ENCODE measurements around the gene MRGPRX4. TPM values are rescaled to one million over a fixed set of nuclear protein-coding genes. Genes with fewer than 3 reads are reported as not detected.
"Not testable (repeated sequence)": the region's sequence is repeated elsewhere in the genome, so short reads cannot be mapped to it uniquely, and the experiment has no call there.

Gene MRGPRX4
- total RNA-seq, 1 donor from 2014 or later = not detected

GRCh38 chr11:18173225-18173866, 709 bp downstream of the MRGPRX4 start:
- Histone ChIP-seq H3K4me1 (no peaks in the 10 kb centered on the region), H3K27ac (no peak overlapping the region), H3K9me3 (no peaks in the 10 kb centered on the region), H3K4me3 (no peak overlapping the region), H3K36me3 (no peaks in the 10 kb centered on the region), H3K27me3 (no peaks in the 10 kb centered on the region)
- DNase-seq (ENCODE audit: low spot score in 2 of 2) = no peak
- intact Hi-C loops (cut with DNase I) = no loop called here
- TF ChIP-seq, protein P1, sequence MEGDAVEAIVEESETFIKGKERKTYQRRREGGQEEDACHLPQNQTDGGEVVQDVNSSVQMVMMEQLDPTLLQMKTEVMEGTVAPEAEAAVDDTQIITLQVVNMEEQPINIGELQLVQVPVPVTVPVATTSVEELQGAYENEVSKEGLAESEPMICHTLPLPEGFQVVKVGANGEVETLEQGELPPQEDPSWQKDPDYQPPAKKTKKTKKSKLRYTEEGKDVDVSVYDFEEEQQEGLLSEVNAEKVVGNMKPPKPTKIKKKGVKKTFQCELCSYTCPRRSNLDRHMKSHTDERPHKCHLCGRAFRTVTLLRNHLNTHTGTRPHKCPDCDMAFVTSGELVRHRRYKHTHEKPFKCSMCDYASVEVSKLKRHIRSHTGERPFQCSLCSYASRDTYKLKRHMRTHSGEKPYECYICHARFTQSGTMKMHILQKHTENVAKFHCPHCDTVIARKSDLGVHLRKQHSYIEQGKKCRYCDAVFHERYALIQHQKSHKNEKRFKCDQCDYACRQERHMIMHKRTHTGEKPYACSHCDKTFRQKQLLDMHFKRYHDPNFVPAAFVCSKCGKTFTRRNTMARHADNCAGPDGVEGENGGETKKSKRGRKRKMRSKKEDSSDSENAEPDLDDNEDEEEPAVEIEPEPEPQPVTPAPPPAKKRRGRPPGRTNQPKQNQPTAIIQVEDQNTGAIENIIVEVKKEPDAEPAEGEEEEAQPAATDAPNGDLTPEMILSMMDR (IDR thresholded peaks at IDR 0.05) = no peak

- no peaks in the 10 kb centered on the region for H3K36me3 ChIP-seq
- no peak overlapping the region for H3K4me3 ChIP-seq
- no peaks in the 10 kb centered on the region for H3K9me3 ChIP-seq
- H3K27me3 ChIP-seq = no peaks in the 10 kb centered on the region
- no peak for DNase-seq (ENCODE audit: low spot score in 2 of 2)
- no peaks in the 10 kb centered on the region for H3K4me1 ChIP-seq
- TF ChIP-seq, protein P1 (IDR thresholded peaks at IDR 0.05) = no peak
- intact Hi-C loops (cut with DNase I) = no loop called here
- H3K27ac ChIP-seq = no peak overlapping the region
Observed at GRCh38 chr11:18188796-18189195, 16.2 kb downstream of the MRGPRX4 start.

GRCh38 chr11:18189476-18190245, 17.0 kb downstream of the MRGPRX4 start:
- intact Hi-C loops (cut with DNase I) = not testable (repeated sequence)

DNA sequence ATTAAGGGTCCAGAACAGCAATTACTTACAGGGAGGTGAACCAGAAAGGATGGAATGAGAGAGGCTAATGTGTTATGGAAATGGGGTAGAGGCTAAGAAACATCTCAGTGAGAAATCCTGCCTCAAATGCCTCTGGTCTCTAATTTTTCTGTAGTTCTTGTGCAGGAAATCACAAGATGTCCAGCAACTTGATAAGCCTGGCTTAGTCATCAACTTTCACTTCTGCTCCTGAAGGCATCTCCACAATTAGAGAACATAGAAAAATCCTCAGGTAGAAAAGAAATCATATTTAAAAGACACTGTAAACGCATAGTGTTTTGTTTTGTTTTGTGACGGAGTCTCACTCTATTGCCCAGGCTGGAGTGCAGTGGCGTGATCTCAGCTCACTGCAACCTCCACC, 18.7 kb downstream of the MRGPRX4 start:
- no peak overlapping the region for H3K4me3 ChIP-seq
- no peaks in the 10 kb centered on the region for H3K36me3 ChIP-seq
- H3K4me1 ChIP-seq = no peaks in the 10 kb centered on the region
- DNase-seq (ENCODE audit: low spot score in 2 of 2) = no peak
- H3K9me3 ChIP-seq = no peaks in the 10 kb centered on the region
- H3K27ac ChIP-seq = no peak overlapping the region
- H3K27me3 ChIP-seq = no peaks in the 10 kb centered on the region
- intact Hi-C loops (cut with DNase I) = no loop called here
- TF ChIP-seq, protein P1 (IDR thresholded peaks at IDR 0.05) = no peak

More at GRCh38 chr11:18189476-18190245, 17.0 kb downstream of the MRGPRX4 start:
- not testable (repeated sequence) for H3K9me3 ChIP-seq; DNase-seq (ENCODE audit: low spot score in 2 of 2); H3K4me3 ChIP-seq; H3K4me1 ChIP-seq; H3K27ac ChIP-seq; H3K27me3 ChIP-seq; H3K36me3 ChIP-seq

DNA sequence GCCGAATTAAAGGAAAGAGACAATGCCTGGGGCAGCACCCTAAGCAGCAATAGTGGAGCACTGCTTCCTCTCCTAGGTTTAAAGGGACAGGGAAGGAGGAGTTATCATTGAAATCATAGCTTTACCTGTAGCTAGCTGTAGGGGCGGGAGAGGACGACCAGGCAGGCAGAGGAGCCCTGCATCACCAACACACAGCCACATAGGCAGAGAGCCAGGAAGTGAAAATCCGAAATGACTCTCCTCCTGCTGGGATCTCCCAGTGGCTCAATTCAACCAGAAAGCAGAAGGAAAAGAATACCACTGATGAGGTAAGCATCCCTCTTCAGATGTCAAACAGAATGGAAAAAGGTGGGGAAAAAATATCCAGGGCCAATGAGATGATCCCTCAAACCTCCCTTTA, 20.4 kb downstream of the MRGPRX4 start:
- Histone ChIP-seq H3K36me3 (no peaks in the 10 kb centered on the region), H3K27ac (no peak overlapping the region), H3K9me3 (no peaks in the 10 kb centered on the region), H3K4me1 (no peaks in the 10 kb centered on the region), H3K4me3 (no peak overlapping the region), H3K27me3 (no peaks in the 10 kb centered on the region)
- TF ChIP-seq, protein P1 (IDR thresholded peaks at IDR 0.05) = no peak
- intact Hi-C loops (cut with DNase I) = no loop called here
- DNase-seq (ENCODE audit: low spot score in 2 of 2) = no peak

DNA sequence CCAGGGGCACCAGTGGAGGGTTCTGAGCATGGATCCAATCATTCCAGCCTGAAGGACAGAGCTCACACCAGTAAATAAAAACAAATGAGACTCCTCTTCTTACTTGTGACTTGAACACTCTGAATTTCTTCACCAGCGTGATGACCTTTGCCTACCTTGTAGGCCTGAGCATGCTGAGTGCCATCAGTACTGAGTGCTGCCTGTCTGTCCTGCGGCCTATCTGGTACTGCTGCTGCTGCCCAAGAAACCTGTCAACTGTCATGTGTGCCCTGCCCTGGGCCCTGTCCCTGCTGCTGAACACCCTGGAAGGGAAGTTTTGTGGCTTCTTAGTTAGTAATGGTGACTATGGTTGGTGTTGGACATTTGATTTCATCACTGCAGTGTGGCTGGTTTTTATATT, 23.9 kb downstream of the MRGPRX4 start:
- H3K9me3 ChIP-seq = no peaks in the 10 kb centered on the region
- DNase-seq (ENCODE audit: low spot score in 2 of 2) = no peak
- H3K4me1 ChIP-seq = no peaks in the 10 kb centered on the region
- no peak overlapping the region for H3K27ac ChIP-seq
- H3K36me3 ChIP-seq = no peaks in the 10 kb centered on the region
- no peak overlapping the region for H3K4me3 ChIP-seq
- intact Hi-C loops (cut with DNase I) = no loop called here
- no peaks in the 10 kb centered on the region for H3K27me3 ChIP-seq
- TF ChIP-seq, protein P1 (IDR thresholded peaks at IDR 0.05) = no peak

GRCh38 chr11:18197738-18198137, 25.1 kb downstream of the MRGPRX4 start:
- H3K9me3 ChIP-seq; H3K4me3 ChIP-seq; DNase-seq (ENCODE audit: low spot score in 2 of 2); H3K36me3 ChIP-seq; H3K27ac ChIP-seq; H3K27me3 ChIP-seq; H3K4me1 ChIP-seq; intact Hi-C loops (cut with DNase I): not testable (repeated sequence)

All from ascending aorta (tissue), 2 donors.